ENCODE measurements around the gene TRIM32. TPM values are rescaled to one million over a fixed set of nuclear protein-coding genes. Genes with fewer than 3 reads are reported as not detected.
"Not testable (repeated sequence)": the region's sequence is repeated elsewhere in the genome, so short reads cannot be mapped to it uniquely, and the experiment has no call there.

TRIM32 gene
- total RNA-seq, 1 donor from 2014 or later, result 10.6 TPM

DNA sequence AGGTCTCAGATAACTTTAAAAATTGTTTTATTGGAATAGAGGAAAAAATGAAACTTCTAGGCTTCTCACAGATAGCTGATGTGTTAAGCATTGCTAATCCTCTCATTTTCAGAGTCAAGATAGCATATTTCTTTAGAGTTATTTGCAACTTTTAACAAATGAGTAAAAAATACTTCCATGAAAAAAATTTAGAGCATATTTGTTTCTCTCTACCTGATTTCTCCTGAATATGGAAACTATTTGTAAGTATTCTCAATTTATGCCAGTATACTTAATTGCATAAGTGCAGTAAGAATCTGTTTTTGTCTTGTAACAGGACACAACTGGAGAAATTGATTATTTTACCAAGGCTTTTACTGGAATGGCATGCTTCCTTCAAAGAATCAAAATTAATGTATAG, 3.6 kb upstream of the TRIM32 start:
- no peak for ATAC-seq

DNA sequence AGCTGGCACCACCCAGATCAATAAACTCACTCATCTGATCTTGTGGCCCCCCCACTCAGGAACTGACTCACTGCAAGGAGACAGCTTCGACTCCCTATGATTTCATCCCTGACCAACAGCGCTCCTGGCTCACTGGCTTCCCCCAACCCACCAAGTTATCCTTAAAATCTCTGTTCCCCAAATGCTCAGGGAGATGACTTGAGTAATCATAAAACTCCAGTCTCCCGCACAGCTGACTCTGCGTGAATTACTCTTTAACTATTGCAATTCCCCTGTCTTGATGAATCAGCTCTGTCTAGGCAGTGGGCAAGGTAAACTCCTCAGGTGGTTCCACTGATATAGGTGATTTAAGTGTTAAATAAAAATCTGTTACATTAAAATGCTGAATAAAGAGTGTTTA, 1.9 kb upstream of the TRIM32 start:
- ATAC-seq, result no peak

DNA sequence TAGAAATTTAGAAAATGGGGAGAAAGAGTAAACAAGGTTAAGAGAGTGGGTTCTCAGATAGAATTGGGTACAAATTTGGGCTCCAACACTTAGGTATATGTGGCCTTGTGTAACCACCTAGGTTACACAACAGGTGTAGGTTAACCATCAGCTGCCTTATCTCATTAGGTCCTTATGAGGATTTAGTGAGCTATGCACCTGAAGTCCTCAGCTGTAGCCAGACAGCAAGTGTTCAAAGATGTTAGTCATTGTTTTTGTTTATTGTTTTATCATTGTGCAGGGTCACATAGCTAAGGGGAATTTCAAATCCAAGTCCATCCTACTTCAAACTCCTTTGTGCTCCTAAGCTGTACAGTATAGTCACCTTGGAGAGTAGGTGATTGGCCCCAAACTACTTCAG, 970 bp upstream of the TRIM32 start:
- ATAC-seq, result peak; percentile 12

DNA sequence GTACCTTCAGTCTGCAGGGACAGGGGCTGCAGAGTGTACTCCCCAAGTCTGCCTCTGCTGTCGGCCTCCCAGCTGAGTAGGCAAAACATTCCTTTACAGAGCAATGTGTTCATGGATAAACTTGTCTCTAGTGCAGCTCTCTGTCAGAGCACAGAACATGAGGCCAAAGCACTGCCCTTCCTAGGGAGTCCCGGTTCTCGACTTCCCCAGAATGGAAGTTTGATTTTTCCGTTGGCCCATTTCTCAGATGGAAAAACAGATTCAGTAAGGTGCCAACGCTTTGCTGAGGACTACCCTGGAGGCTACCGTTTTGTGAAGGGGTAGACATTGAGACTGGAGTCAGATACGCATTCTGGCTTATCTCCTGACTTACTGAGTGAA, 422 bp upstream of the TRIM32 start:
- peak; percentile 21 for ATAC-seq

GRCh38 chr9:116687754-116688135, 640 bp downstream of the TRIM32 start:
- peak; percentile 5 for ATAC-seq

GRCh38 chr9:116688806-116689485, 1.8 kb downstream of the TRIM32 start:
- ATAC-seq, result no peak

DNA sequence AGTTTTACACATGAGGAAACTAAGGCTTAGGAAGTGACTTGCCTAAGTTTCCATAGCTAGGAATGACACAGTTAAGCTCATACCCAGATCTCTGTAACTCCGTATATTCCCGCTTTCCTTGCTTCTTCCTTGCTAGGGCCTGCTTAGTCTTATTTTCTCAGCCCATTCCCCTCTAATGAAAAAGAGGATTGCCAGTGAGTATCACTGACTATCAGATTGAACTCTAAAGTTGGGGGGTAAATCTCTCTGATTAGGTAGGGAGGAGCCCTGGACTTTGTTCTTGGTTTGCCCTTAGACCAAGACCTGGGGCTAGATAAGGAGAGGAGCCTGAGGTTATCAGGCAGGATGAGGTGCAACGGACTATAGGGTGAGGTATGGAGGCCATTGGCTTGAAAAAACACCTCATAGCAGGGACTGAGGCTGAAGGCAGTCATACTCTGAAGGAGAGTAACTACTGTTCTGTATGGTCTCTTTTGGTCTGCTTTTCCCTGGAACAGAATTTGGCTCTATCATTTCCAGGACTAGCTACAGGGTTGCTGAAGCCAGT, 2.5 kb downstream of the TRIM32 start:
- ATAC-seq, result no peak

GRCh38 chr9:116690805-116691204, 3.7 kb downstream of the TRIM32 start:
- ATAC-seq, result not testable (repeated sequence)

DNA sequence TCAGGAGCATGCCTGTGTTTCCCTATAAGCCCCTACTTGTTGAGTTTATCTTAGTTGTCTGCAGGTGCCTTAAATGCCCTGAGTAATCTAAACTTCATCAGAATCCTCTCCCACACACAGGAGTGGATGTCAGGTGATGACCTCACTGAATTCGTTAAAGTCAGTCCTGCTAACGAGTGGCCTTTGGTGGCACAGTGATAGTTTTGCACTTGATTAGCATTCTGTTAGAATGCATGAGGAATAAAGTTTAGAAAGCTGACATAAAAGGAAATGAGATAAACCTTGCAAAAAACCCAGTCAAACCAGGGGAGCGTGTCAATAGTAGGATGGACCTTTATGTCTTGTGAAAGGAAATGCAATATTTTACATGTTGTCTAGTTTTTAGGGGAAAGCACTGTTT, 4.5 kb downstream of the TRIM32 start:
- ATAC-seq, result no peak

DNA sequence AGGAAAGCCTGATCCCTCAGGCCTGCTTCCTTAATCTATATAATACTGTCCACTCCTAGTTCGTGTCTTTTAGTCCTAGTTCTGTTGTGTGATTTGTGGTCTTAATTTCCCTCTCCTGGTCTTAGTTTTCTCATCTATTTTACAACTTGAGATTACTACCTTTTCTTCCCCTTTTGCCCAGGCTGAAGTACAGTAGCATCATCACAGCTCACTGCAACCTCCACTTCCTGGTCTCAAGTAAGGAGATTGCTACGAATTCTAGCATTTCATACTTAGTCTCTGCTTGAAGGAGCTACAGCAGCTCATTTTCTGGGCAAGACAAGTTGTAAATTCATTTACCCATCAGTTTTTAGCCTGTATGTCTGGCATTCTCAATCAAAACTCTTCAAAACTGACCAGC, 5.5 kb downstream of the TRIM32 start:
- no peak for ATAC-seq

DNA sequence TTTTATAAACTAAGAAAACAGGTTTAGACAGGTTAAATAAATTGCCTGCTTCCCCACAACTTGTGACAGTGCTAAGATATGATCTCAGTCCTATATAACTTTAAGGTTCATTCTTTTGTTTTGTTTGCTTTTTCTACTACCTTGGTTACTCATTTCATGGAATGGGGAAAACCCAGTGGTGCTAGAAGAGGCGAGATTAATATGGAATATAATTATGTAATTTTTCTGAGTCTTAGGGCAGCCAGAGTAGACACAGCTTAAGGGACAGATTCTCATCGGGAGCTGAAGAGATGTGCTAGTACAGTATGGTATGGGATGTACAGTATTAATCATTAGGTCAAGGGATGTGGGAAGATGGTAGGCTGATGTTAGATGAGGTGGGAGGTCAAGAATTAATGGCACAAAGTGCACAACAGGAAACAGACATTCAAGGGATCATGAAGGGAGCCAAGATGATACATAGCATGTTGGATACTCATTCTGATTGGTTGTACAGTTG, 6.2 kb downstream of the TRIM32 start:
- peak; percentile 74 for ATAC-seq

- no peak for ATAC-seq
These were observed 7.7 kb downstream of the TRIM32 start for GRCh38 chr9:116694785-116695291.

- ATAC-seq, result no peak
These were observed 8.3 kb downstream of the TRIM32 start for GRCh38 chr9:116695438-116695837.

GRCh38 chr9:116697362-116697761, 10.3 kb downstream of the TRIM32 start:
- ATAC-seq, result no peak

GRCh38 chr9:116697887-116698286, 10.8 kb downstream of the TRIM32 start:
- no peak for ATAC-seq

DNA sequence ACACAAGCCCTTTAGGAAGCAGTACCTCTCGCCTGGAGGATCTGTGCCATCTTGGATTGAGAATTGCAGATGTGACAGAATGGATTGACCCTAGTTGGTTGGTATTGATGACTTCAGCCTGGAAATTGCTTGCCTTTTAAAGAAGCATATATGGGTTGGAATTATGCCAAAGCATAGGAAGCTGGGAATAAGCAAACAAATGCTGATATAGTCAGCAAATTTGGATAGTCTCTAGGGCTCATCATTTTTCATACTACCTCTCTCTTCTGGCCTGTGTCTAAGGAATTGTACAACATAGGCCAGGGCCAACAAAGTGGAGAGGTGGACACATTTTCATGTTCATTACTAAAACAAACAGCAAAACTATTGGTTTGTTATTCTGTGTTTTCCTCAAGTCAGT, 13.2 kb downstream of the TRIM32 start:
- ATAC-seq, result no peak

GRCh38 chr9:116700882-116701865, 14.1 kb downstream of the TRIM32 start:
- ATAC-seq, result peak; percentile 46

- ATAC-seq, result peak; percentile 48
These were observed 15.0 kb downstream of the TRIM32 start for GRCh38 chr9:116701940-116702642.

- ATAC-seq, result no peak
These were observed 16.5 kb downstream of the TRIM32 start for GRCh38 chr9:116703634-116704033.

DNA sequence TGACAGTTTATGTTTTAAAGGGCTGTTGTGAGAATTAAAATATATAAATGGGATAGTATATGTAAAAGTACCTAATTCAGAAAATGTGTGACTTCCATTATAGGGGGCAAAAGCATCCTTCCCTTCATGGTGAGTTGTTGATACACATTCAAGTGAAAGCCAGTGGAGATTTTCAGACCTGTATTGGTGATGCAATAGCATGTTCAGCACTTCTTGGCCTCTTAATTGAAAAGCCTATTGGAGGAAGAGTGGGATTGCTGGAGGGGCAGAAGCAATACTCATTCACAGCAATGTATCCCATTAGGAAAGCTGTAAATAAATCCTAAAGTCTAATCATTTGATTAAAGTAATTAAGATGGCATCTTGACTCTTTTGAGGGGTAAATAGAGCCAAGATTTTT, 17.4 kb downstream of the TRIM32 start:
- no peak for ATAC-seq

DNA sequence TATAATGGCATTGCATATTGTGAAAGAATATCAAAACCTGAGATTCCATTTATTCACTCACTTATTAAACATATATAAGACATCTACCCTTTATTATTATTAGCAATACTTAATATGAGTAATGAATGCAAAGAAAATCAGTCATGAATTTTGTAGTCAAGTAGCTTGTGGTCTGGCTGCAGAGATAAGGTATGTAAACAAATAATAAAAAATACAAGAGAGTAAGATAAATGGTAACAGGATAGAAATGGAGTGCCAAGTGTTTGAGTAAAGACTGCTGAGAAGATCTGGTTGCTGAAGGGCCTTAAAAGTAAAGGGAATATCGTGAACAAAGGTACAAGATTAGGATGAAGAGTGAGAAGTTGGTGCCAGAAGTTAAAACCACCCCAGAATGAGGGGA, 18.4 kb downstream of the TRIM32 start:
- ATAC-seq, result no peak

All from esophagus mucosa (tissue), 1 donor.